ENCODE data around the gene COL2A1.
A peak's percentile ranks its signal among the peaks of the same experiment; 100 is the strongest.

COL2A1 gene

DNA sequence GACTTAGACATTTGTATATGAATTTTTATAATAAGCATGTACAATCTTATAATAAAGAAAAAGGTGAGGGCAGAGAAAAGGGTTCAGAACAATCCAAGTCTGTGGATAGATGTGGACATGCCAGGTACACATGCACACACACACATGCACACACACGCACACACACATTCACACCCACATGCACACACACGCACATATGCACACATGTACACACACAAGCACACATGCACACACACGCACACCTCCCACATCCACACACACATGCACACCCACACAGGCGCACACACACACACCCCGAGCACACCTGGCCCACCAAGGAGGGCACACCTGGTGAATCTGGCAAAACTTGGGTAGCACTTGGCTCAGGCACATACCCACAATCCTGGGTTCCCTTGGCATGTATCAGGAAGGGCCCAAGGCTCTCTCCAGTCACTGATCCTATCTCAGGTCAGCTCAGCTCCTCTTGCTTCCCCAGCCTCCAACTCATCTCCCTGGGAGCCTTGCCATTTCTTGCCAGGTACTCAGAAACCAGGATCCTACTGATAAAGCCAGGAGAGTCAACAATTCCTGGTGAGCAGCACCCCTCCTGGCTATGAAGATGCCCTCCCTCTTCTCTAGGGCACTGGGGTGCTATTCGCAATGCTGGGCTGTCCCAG is 59.5 kb downstream of the COL2A1 start:
- Histone ChIP-seq H3K27me3 (ENCODE audit: insufficient read depth, low read length) (peaks cover 6% of the 10 kb centered on the region; the same call in 1 of the 2 replicates), H3K4me1 (ENCODE audit: insufficient read depth, low read length, severe bottlenecking) (peaks cover 4% of the 10 kb centered on the region), H3K4me3 (ENCODE audit: low read depth, low read length, poor library complexity, severe bottlenecking) (no peak overlapping the region), H3K9ac (ENCODE audit: low read length) (no peak overlapping the region), H3K9me2 (ENCODE audit: low read depth, low read length) (no peaks in the 10 kb centered on the region), H4K20me1 (ENCODE audit: insufficient read depth, low read length) (no peaks in the 10 kb centered on the region), H3K9me3 (ENCODE audit: low read length) (no peaks in the 10 kb centered on the region), H3K4me2 (ENCODE audit: low read length) (no peak overlapping the region), H3F3A (ENCODE audit: insufficient read depth, low read length) (no peaks in the 10 kb centered on the region), H3K79me2 (ENCODE audit: insufficient read depth, low read length) (no peaks in the 10 kb centered on the region), H2AFZ (ENCODE audit: low read length) (no peak overlapping the region), H3K27ac (ENCODE audit: low read depth, low read length, poor library complexity, severe bottlenecking) (no peak overlapping the region), H3K36me3 (ENCODE audit: insufficient read depth, low read length) (no peaks in the 10 kb centered on the region)
- TF ChIP-seq EZH2 (IDR thresholded peaks at IDR 0.05; ENCODE audit: borderline replicate concordance, low read length), result no peak
- TF ChIP-seq, protein P1, sequence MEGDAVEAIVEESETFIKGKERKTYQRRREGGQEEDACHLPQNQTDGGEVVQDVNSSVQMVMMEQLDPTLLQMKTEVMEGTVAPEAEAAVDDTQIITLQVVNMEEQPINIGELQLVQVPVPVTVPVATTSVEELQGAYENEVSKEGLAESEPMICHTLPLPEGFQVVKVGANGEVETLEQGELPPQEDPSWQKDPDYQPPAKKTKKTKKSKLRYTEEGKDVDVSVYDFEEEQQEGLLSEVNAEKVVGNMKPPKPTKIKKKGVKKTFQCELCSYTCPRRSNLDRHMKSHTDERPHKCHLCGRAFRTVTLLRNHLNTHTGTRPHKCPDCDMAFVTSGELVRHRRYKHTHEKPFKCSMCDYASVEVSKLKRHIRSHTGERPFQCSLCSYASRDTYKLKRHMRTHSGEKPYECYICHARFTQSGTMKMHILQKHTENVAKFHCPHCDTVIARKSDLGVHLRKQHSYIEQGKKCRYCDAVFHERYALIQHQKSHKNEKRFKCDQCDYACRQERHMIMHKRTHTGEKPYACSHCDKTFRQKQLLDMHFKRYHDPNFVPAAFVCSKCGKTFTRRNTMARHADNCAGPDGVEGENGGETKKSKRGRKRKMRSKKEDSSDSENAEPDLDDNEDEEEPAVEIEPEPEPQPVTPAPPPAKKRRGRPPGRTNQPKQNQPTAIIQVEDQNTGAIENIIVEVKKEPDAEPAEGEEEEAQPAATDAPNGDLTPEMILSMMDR (IDR thresholded peaks at IDR 0.05; ENCODE audit: low read length), result no peak

DNA sequence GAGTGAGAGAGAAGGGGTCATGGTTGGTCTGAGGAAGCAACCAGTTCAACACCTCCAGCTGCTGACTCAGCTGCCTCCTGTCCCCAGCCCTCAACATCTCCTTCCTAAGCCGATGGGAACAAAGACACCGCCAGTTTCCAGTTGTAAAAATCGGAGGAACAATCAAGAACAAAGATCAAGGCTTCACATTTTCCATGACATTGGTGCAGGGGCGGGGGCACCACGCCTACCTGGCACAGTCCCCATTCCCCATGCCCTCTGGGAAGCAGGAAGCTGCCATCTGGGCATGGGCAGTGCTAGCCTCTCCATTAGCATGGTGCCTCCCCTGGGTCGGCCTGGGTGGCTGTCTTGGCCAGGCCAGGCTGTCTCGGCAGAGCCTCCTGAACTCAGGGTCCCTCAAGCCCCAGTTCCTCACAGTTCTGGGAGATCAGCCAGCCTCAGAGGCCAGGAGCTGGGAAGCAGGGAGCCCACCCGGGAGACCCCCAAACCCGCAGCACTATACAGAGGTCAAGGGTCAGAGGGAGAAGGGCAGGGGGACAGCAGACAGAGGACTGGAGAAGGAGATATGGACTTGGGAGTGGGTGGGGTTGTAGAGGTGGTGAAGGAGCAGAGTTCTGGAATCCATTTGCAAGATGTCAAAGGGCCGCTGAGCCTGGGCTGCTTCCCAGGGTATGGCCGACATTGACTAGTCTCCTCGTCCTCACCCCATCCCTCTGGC is 60.5 kb downstream of the COL2A1 start:
- no peak overlapping the region for H3K4me3 ChIP-seq (ENCODE audit: low read depth, low read length, poor library complexity, severe bottlenecking)
- no peak overlapping the region for H3K9ac ChIP-seq (ENCODE audit: low read length)
- H3K9me3 ChIP-seq (ENCODE audit: low read length), result no peaks in the 10 kb centered on the region
- H3K27me3 ChIP-seq (ENCODE audit: insufficient read depth, low read length), result peaks cover 6% of the 10 kb centered on the region; the same call in 1 of the 2 replicates
- no peak overlapping the region for H2AFZ ChIP-seq (ENCODE audit: low read length)
- no peak overlapping the region for H3K4me2 ChIP-seq (ENCODE audit: low read length)
- no peaks in the 10 kb centered on the region for H4K20me1 ChIP-seq (ENCODE audit: insufficient read depth, low read length)
- H3K27ac ChIP-seq (ENCODE audit: low read depth, low read length, poor library complexity, severe bottlenecking), result no peak overlapping the region
- H3K79me2 ChIP-seq (ENCODE audit: insufficient read depth, low read length), result no peaks in the 10 kb centered on the region
- no peaks in the 10 kb centered on the region for H3K36me3 ChIP-seq (ENCODE audit: insufficient read depth, low read length)
- TF ChIP-seq, protein P1 (IDR thresholded peaks at IDR 0.05; ENCODE audit: low read length), result no peak
- TF ChIP-seq EZH2 (IDR thresholded peaks at IDR 0.05; ENCODE audit: borderline replicate concordance, low read length), result no peak
- no peaks in the 10 kb centered on the region for H3K9me2 ChIP-seq (ENCODE audit: low read depth, low read length)
- no peaks in the 10 kb centered on the region for H3F3A ChIP-seq (ENCODE audit: insufficient read depth, low read length)
- H3K4me1 ChIP-seq (ENCODE audit: insufficient read depth, low read length, severe bottlenecking), result peaks cover 4% of the 10 kb centered on the region

DNA sequence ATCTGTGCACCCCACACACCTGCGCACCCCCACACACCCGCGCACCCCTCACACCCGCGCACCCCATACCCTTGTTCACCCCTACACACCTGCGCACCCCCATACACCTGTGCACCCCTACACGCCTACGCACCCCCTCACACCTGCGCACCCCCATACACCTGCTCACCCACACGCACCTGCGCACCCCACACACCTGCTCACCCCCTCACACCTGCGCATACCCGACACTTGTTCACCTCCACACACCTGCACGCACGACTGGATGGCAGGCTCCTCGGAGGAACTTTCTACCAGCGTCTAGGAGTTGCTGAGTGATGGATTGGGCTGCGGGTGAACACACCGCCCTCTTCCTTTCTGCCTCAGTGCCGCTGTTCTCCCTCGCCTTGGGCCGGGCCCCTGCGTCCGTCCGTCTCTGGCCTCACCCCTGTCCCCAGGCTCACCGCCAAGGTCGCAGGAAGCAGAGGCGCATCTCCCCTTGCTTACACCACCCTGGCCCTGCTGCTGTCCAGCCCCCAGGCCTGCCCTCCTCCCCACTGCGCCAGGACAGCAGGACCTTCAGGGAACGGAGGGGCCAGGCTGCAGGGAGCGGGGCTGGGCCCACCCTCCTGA is 61.6 kb downstream of the COL2A1 start:
- no peak overlapping the region for H2AFZ ChIP-seq (ENCODE audit: low read length)
- TF ChIP-seq, protein P1 (IDR thresholded peaks at IDR 0.05; ENCODE audit: low read length), result no peak
- TF ChIP-seq EZH2 (IDR thresholded peaks at IDR 0.05; ENCODE audit: borderline replicate concordance, low read length), result no peak
- no peaks in the 10 kb centered on the region for H3K9me3 ChIP-seq (ENCODE audit: low read length)
- H3K4me3 ChIP-seq (ENCODE audit: low read depth, low read length, poor library complexity, severe bottlenecking), result no peak overlapping the region
- no peaks in the 10 kb centered on the region for H3K36me3 ChIP-seq (ENCODE audit: insufficient read depth, low read length)
- no peak overlapping the region for H3K27ac ChIP-seq (ENCODE audit: low read depth, low read length, poor library complexity, severe bottlenecking)
- H3K9ac ChIP-seq (ENCODE audit: low read length), result no peak overlapping the region
- no peaks in the 10 kb centered on the region for H3F3A ChIP-seq (ENCODE audit: insufficient read depth, low read length)
- H4K20me1 ChIP-seq (ENCODE audit: insufficient read depth, low read length), result no peaks in the 10 kb centered on the region
- H3K4me2 ChIP-seq (ENCODE audit: low read length), result peak overlapping the region; percentile 35; the same call in 1 of the 2 replicates
- peaks cover 6% of the 10 kb centered on the region; the same call in 1 of the 2 replicates for H3K27me3 ChIP-seq (ENCODE audit: insufficient read depth, low read length)
- H3K79me2 ChIP-seq (ENCODE audit: insufficient read depth, low read length), result no peaks in the 10 kb centered on the region
- no peaks in the 10 kb centered on the region for H3K9me2 ChIP-seq (ENCODE audit: low read depth, low read length)
- peaks cover 4% of the 10 kb centered on the region for H3K4me1 ChIP-seq (ENCODE audit: insufficient read depth, low read length, severe bottlenecking)
